B cell (primary cell): Measurements from ENCODE around the gene GSTM3.

ENCODE experiments used
- CTCF ChIP-seq: fragments of 200-600 bp; IDR thresholded peaks from one replicate; pipeline ENCODE4 v1.8.0; 2022; ENCODE audit warnings: antibody characterized with exemption, mild to moderate bottlenecking
- EZH2 ChIP-seq: IDR thresholded peaks from 2 replicates; pipeline ENCODE4 v1.6.1; 2012; ENCODE audit warnings: borderline replicate concordance, low read depth, mild to moderate bottlenecking, moderate library complexity, low read length; ENCODE audit not compliant: insufficient read depth, poor library complexity, severe bottlenecking

DNA sequence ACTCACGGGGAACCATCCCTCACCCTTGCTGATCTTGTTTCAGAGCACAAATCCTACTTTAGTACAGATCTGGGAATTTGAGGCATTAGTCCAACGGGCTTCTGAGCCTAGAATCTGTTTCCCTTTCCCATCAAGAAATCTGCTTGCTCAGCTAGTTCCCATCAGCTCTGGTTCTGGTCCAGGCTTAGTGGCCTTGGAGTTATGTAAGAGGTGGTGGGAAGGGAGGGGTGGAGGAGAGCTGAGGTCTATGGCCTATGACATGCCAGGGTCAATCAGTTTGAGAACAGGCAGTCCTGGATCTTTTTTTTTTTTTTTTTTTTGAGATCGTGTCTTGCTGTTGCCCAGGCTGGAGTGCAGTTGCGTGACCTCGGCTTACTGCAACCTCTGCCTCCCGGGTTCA lies 49.1 kb downstream of the GSTM3 start:
- no peak for TF ChIP-seq CTCF
- TF ChIP-seq EZH2, result no peak
